Upper lobe of right lung (tissue), 1 donor: ENCODE results near the gene PBOV1. TPM values are rescaled to one million over a fixed set of nuclear protein-coding genes. Genes with fewer than 3 reads are reported as not detected.

Experiments used
- ATAC-seq: fragments of 200-7000 bp; cut with Tn5 transposase; one replicate; pipeline ENCODE4 v1.9.1; 2020; ENCODE audit warnings: mild to moderate bottlenecking, moderate library complexity
- DNase-seq: peaks from one replicate; pipeline ENCODE4 v3.0.0-alpha.2; 2020
- H3K27ac ChIP-seq: fragments of 200-600 bp; one replicate; pipeline ENCODE4 v1.8.0; 2022
- H3K27me3 ChIP-seq: fragments of 200-600 bp; one replicate; pipeline ENCODE4 v1.8.0; 2022; ENCODE audit warnings: mild to moderate bottlenecking
- H3K36me3 ChIP-seq: fragments of 200-600 bp; one replicate; pipeline ENCODE4 v1.8.0; 2022
- H3K4me1 ChIP-seq: fragments of 200-600 bp; one replicate; pipeline ENCODE4 v1.8.0; 2022
- H3K4me3 ChIP-seq: fragments of 200-600 bp; one replicate; pipeline ENCODE4 v1.8.0; 2022; ENCODE audit warnings: mild to moderate bottlenecking
- H3K9me3 ChIP-seq: fragments of 200-600 bp; one replicate; pipeline ENCODE4 v1.8.0; 2022
- intact Hi-C: fragments of 100-400 bp; cut with DNase I; formaldehyde crosslinking; loops from one replicate; pipeline ENCODE4 v1.11.0; 2022
- total RNA-seq: library from RNA; stranded (reverse); fragmentation: NEBNext Ultra II Directional; extraction: Animal tissue kit (Norgen Biotek cat#: 25700); gene quantifications from one replicate; pipeline ENCODE4 v1.2.1, GENCODE V29; 2021
- TF ChIP-seq, protein P1 (sequence below): fragments of 200-600 bp; IDR thresholded peaks from one replicate; pipeline ENCODE4 v1.8.0; 2022; ENCODE audit warnings: antibody characterized with exemption
- donor health status: DM: no; HTN: yes; CAD: no; lungs with severe emphysema.

Gene PBOV1
- total RNA-seq, 1 donor from 2014 or later: not detected

DNA sequence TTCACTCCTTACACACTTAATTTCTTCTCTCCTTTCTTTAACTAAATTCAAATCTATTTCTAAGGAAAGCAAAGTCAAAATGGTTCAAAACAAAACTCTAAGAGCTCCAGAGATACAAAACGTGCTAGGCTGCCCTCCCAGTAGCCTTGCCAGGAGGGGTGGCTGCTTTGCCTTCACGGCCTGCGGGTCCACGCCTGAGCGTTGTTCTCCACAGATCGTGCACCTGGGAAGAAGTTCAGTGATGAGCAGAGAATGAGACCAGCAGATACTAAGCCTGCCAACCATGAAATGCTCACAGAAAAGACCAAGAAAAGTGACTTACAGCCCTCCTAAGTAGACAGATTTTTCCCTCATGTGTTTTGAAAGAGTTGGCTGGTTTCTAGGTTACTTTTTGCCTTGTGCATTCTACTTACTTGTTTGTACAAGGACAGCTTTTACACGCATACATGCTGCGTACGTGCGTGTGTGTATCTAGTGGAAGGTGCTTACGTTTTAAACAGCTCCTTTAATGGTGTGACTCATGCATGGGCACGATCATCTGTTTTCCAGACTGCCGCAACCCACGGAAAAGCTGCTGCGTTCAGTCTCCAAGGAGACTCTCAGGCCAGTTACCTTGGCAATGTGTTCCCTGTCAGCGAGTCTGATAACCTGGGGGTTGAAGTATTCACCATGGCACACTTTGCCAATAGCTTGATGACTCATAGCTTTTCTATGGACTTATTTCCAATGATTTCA, 32.4 kb upstream of the PBOV1 start:
- Histone ChIP-seq H3K4me3 (no peak overlapping the region), H3K4me1 (no peaks in the 10 kb centered on the region), H3K9me3 (no peaks in the 10 kb centered on the region), H3K36me3 (no peaks in the 10 kb centered on the region), H3K27ac (peak overlapping the region; percentile 51), H3K27me3 (no peaks in the 10 kb centered on the region)
- no peak for DNase-seq
- intact Hi-C loops: no loop called here
- TF ChIP-seq, protein P1, sequence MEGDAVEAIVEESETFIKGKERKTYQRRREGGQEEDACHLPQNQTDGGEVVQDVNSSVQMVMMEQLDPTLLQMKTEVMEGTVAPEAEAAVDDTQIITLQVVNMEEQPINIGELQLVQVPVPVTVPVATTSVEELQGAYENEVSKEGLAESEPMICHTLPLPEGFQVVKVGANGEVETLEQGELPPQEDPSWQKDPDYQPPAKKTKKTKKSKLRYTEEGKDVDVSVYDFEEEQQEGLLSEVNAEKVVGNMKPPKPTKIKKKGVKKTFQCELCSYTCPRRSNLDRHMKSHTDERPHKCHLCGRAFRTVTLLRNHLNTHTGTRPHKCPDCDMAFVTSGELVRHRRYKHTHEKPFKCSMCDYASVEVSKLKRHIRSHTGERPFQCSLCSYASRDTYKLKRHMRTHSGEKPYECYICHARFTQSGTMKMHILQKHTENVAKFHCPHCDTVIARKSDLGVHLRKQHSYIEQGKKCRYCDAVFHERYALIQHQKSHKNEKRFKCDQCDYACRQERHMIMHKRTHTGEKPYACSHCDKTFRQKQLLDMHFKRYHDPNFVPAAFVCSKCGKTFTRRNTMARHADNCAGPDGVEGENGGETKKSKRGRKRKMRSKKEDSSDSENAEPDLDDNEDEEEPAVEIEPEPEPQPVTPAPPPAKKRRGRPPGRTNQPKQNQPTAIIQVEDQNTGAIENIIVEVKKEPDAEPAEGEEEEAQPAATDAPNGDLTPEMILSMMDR: no peak
- ATAC-seq: peak; percentile 90

DNA sequence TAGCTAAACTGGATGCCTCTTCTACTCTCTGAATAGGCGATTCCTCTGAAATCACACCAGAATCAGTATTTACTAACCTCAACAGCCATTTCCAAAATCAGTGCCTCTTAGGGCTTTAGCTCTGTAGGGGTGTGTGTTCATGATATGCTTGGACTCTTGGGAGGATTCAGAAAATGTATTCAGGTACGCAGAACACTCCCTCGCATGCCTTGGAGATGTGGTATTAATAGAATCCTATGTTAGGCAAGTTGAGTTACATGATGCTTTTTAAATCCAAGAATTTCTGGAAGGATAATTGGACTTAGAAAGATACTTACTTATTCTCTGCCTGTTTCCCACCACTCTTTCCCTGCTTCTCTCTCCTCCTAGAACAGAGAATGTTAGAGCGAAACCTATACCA, 31.8 kb upstream of the PBOV1 start:
- ATAC-seq (no peak), DNase-seq (no peak)
- no peaks in the 10 kb centered on the region for H3K9me3 ChIP-seq
- H3K4me3 ChIP-seq: no peak overlapping the region
- no peaks in the 10 kb centered on the region for H3K27me3 ChIP-seq
- TF ChIP-seq, protein P1: no peak
- intact Hi-C loops: no loop called here
- peak overlapping the region; percentile 51 for H3K27ac ChIP-seq
- no peaks in the 10 kb centered on the region for H3K36me3 ChIP-seq
- no peaks in the 10 kb centered on the region for H3K4me1 ChIP-seq

DNA sequence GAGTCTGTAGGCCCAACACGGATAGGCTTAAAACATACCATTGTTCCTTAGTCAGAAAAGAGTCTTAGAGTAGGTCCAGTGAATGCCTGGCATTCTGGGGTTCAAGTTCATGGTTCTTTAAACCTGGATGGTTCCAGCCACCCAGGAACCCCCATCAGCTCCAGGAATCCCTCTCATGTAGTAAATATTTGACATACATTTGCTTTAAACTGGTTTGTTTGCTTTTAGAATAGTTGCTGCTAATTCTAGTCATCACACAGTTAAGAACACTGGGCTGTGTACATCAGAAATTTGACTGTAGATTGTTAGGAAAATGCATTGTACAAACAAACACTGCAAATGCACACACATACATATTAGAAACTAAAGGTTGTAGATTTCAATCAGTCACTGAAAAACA, 30.6 kb upstream of the PBOV1 start:
- intact Hi-C loops: no loop called here
- no peak for ATAC-seq
- TF ChIP-seq, protein P1: no peak

DNA sequence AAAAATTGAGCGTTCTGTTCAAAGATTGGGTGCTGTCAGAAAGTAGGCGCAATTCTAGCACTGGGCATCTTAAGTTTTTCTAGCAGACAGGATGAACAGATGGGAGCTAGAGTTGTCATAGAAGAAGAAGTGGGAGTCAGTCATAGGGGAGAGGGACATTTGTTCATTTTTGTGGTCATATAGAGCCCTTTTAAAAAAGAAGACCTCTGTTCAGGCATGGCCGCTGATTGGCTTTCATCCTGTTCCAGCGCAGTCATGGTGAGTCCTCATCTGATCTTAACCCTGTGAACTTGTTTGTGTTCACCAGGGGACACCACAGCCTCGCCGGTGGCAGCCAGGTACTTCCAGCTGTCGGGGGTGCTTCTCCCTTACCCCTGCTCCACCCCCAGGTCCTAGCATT, 29.7 kb upstream of the PBOV1 start:
- intact Hi-C loops: no loop called here
- no peak for ATAC-seq
- DNase-seq: no peak
- Histone ChIP-seq H3K36me3 (no peaks in the 10 kb centered on the region), H3K27me3 (no peaks in the 10 kb centered on the region), H3K4me1 (no peaks in the 10 kb centered on the region), H3K4me3 (no peak overlapping the region), H3K27ac (no peak overlapping the region), H3K9me3 (no peaks in the 10 kb centered on the region)
- TF ChIP-seq, protein P1: no peak

More for the DNA sequence above, 30.6 kb upstream of the PBOV1 start:
- Histone ChIP-seq H3K9me3 (no peaks in the 10 kb centered on the region), H3K27ac (no peak overlapping the region), H3K4me1 (no peaks in the 10 kb centered on the region), H3K36me3 (no peaks in the 10 kb centered on the region), H3K27me3 (no peaks in the 10 kb centered on the region), H3K4me3 (no peak overlapping the region)
- no peak for DNase-seq

DNA sequence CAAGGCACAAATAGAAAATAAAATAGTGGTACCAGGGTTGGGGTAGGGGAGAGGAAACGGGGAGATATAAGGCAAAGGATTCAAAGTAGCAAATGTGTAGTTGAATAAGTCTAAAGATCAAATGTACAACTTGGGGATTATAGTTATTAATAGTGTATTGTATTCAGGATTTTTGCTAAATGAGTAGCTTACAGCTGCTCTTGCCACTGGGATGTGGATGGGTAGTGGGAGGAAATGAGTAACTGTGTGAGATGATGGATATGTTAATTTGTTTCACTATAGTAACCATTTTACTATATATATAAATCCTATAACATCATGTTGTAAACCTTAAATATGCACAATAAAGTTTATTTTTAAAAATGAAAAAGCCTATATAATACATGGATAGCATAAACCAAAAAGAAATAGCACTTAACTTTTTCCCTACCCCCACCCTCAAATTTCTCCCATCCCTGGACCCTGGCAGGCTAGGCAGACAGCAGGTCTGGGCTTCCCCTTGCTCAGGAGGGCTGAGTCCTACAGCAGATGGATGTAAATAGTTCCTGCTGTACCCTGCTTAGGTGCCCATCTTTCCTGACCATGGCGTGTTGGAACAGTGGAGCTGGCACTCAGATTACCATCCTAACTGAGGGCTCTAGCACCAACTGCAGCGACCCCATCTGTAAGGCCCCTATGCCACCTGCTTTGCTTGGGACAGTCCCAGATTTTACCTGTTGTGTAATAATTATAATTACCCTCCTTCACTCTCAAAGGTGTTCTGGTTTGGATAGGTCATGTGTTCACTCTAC, 28.6 kb upstream of the PBOV1 start:
- no peak overlapping the region for H3K4me3 ChIP-seq
- H3K4me1 ChIP-seq: no peaks in the 10 kb centered on the region
- DNase-seq (no peak), ATAC-seq (no peak)
- TF ChIP-seq, protein P1: no peak
- H3K27me3 ChIP-seq: no peaks in the 10 kb centered on the region
- no peaks in the 10 kb centered on the region for H3K9me3 ChIP-seq
- no peaks in the 10 kb centered on the region for H3K36me3 ChIP-seq
- H3K27ac ChIP-seq: no peak overlapping the region
- intact Hi-C loops: no loop called here
